HEK293 (cell line): ENCODE measurements around the gene MON2.

Experiments used
- CTCF ChIA-PET: fragments of 350-600 bp; formaldehyde crosslinking; extraction: SDS; loops from one replicate; lab custom pipeline; 2021; ENCODE audit warnings: antibody characterized with exemption; lab: Yijun Ruan, JAX
- POLR2A ChIA-PET: fragments of 300-600 bp; formaldehyde crosslinking; extraction: SDS; loops from one replicate; lab custom pipeline; 2020; ENCODE audit warnings: antibody characterized with exemption, inconsistent platforms; lab: Yijun Ruan, JAX
- H3K27ac ChIP-seq: fragments of 200-500 bp; sonication (Bioruptor generic); 2 replicates; pipeline ENCODE4 v1.5.1; 2014; ENCODE audit warnings: low read depth, low read length, control low read depth, inconsistent platforms; ENCODE audit errors: extremely low read depth
- H3K36me3 ChIP-seq, 2 experiments: fragments of 200-500 bp in 1 of 2; sonication (Bioruptor generic) in 1 of 2; 1 replicate in 1 of 2; 2 replicates in 1 of 2; pipeline ENCODE4 v1.5.1; 2014 to 2017; ENCODE audit warnings: inconsistent platforms in 2 of 2, low read length in 2 of 2; ENCODE audit not compliant: control insufficient read depth in 2 of 2, insufficient read depth in 1 of 2
- H3K4me1 ChIP-seq: fragments of 200-500 bp; sonication (Bioruptor generic); 2 replicates; pipeline ENCODE4 v1.5.1; 2014; ENCODE audit warnings: mild to moderate bottlenecking, low read length, inconsistent platforms; ENCODE audit not compliant: control insufficient read depth, insufficient read depth
- H3K4me3 ChIP-seq: 2 replicates; pipeline ENCODE4 v1.5.1; 2011; ENCODE audit warnings: low read depth, mild to moderate bottlenecking, control low read depth, low read length, moderate library complexity
- H3K9me3 ChIP-seq: fragments of 200-500 bp; sonication (Bioruptor generic); 2 replicates; pipeline ENCODE4 v1.5.1; 2014; ENCODE audit warnings: low read depth, low read length, inconsistent platforms; ENCODE audit not compliant: control insufficient read depth, insufficient read depth
- ELK4 ChIP-seq: IDR thresholded peaks from 2 replicates; pipeline ENCODE4 v1.6.1; 2011; ENCODE audit warnings: mild to moderate bottlenecking, low read depth, low read length, borderline replicate concordance
- ZBTB10 ChIP-seq: fragments of 450-650 bp; formaldehyde crosslinking; IDR thresholded peaks from 2 replicates; pipeline ENCODE4 v1.5.1; 2016; ENCODE audit warnings: missing biosample characterization, missing genetic modification characterization
- ZFHX2 ChIP-seq: fragments of 450-650 bp; formaldehyde crosslinking; conservative IDR thresholded peaks from 2 replicates; pipeline ENCODE4 v1.5.1; 2016; ENCODE audit warnings: missing biosample characterization, missing genetic modification characterization
- ZNF157 ChIP-seq: fragments of 450-650 bp; formaldehyde crosslinking; IDR thresholded peaks from 2 replicates; pipeline ENCODE4 v1.5.1; 2016; ENCODE audit warnings: missing biosample characterization, missing genetic modification characterization
- ZNF174 ChIP-seq: fragments of 450-650 bp; formaldehyde crosslinking; IDR thresholded peaks from 2 replicates; pipeline ENCODE4 v1.5.0; 2017; ENCODE audit warnings: missing biosample characterization, mild to moderate bottlenecking, missing genetic modification characterization
- ZNF175 ChIP-seq: fragments of 450-650 bp; formaldehyde crosslinking; IDR thresholded peaks from 2 replicates; pipeline ENCODE4 v1.5.1; 2016; ENCODE audit warnings: missing biosample characterization, missing genetic modification characterization
- ZNF311 ChIP-seq: fragments of 450-650 bp; formaldehyde crosslinking; IDR thresholded peaks from 2 replicates; pipeline ENCODE4 v1.5.1; 2017; ENCODE audit warnings: missing biosample characterization, missing genetic modification characterization, borderline replicate concordance
- ZNF423 ChIP-seq: fragments of 450-650 bp; formaldehyde crosslinking; IDR thresholded peaks from 2 replicates; pipeline ENCODE4 v1.5.1; 2016; ENCODE audit warnings: missing biosample characterization, missing genetic modification characterization
- ZNF433 ChIP-seq: fragments of 450-650 bp; formaldehyde crosslinking; IDR thresholded peaks from 2 replicates; pipeline ENCODE4 v1.5.1; 2016; ENCODE audit warnings: missing biosample characterization, missing genetic modification characterization, low read depth
- ZNF48 ChIP-seq: fragments of 450-650 bp; formaldehyde crosslinking; IDR thresholded peaks from 2 replicates; pipeline ENCODE4 v1.5.1; 2016; ENCODE audit warnings: missing biosample characterization, missing genetic modification characterization
- ZNF521 ChIP-seq: fragments of 450-650 bp; formaldehyde crosslinking; IDR thresholded peaks from 2 replicates; pipeline ENCODE4 v1.5.1; 2017; ENCODE audit warnings: missing biosample characterization, mild to moderate bottlenecking, missing genetic modification characterization
- ZNF548 ChIP-seq: fragments of 450-650 bp; formaldehyde crosslinking; IDR thresholded peaks from 2 replicates; pipeline ENCODE4 v1.5.1; 2016; ENCODE audit warnings: missing biosample characterization, missing genetic modification characterization
- ZNF560 ChIP-seq: fragments of 450-650 bp; formaldehyde crosslinking; IDR thresholded peaks from 2 replicates; pipeline ENCODE4 v1.5.1; 2017; ENCODE audit warnings: missing biosample characterization, missing genetic modification characterization, borderline replicate concordance
- ZNF585B ChIP-seq: fragments of 450-650 bp; formaldehyde crosslinking; IDR thresholded peaks from 2 replicates; pipeline ENCODE4 v1.5.1; 2016; ENCODE audit warnings: missing biosample characterization, missing genetic modification characterization
- ZNF624 ChIP-seq: fragments of 450-650 bp; formaldehyde crosslinking; IDR thresholded peaks from 2 replicates; pipeline ENCODE4 v1.5.1; 2017; ENCODE audit warnings: missing biosample characterization, missing genetic modification characterization
- ZNF626 ChIP-seq: fragments of 450-650 bp; sonication (Bioruptor Pico); formaldehyde crosslinking; IDR thresholded peaks from 2 replicates; pipeline ENCODE4 v1.5.1; 2018; ENCODE audit warnings: missing biosample characterization, missing genetic modification characterization, inconsistent platforms
- ZNF747 ChIP-seq: fragments of 450-650 bp; formaldehyde crosslinking; IDR thresholded peaks from 2 replicates; pipeline ENCODE4 v1.5.1; 2016; ENCODE audit warnings: missing biosample characterization, missing genetic modification characterization
- TF ChIP-seq, protein P1 (sequence below): fragments of 450-650 bp; formaldehyde crosslinking; IDR thresholded peaks from 2 replicates; pipeline ENCODE4 v1.5.1; 2016; ENCODE audit warnings: missing biosample characterization, missing genetic modification characterization

Gene MON2

DNA sequence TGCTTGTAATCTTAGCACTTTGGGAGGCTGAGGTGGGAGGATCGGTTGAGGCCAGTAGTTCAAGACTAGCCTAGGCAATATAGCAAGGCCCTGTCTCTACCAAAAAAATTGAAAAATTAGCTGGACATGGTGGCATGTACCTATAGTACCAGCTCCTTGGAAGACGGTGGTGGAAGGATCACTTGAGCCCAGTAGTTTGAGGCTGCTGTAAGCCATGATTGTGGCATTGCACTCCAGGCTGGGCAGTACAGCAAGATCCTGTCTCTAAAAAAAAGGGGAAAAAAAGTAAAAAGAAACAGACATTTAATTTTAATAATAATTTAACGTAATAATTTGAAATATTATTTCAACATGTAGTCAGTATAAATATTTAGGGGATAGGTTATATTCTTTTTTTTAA, 16.1 kb downstream of the MON2 start (continued):
- TF ChIP-seq, protein P1, sequence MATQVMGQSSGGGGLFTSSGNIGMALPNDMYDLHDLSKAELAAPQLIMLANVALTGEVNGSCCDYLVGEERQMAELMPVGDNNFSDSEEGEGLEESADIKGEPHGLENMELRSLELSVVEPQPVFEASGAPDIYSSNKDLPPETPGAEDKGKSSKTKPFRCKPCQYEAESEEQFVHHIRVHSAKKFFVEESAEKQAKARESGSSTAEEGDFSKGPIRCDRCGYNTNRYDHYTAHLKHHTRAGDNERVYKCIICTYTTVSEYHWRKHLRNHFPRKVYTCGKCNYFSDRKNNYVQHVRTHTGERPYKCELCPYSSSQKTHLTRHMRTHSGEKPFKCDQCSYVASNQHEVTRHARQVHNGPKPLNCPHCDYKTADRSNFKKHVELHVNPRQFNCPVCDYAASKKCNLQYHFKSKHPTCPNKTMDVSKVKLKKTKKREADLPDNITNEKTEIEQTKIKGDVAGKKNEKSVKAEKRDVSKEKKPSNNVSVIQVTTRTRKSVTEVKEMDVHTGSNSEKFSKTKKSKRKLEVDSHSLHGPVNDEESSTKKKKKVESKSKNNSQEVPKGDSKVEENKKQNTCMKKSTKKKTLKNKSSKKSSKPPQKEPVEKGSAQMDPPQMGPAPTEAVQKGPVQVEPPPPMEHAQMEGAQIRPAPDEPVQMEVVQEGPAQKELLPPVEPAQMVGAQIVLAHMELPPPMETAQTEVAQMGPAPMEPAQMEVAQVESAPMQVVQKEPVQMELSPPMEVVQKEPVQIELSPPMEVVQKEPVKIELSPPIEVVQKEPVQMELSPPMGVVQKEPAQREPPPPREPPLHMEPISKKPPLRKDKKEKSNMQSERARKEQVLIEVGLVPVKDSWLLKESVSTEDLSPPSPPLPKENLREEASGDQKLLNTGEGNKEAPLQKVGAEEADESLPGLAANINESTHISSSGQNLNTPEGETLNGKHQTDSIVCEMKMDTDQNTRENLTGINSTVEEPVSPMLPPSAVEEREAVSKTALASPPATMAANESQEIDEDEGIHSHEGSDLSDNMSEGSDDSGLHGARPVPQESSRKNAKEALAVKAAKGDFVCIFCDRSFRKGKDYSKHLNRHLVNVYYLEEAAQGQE (tag by site-specific recombination): no peak
- TF ChIP-seq, all 188 proteins: peak for 1

DNA sequence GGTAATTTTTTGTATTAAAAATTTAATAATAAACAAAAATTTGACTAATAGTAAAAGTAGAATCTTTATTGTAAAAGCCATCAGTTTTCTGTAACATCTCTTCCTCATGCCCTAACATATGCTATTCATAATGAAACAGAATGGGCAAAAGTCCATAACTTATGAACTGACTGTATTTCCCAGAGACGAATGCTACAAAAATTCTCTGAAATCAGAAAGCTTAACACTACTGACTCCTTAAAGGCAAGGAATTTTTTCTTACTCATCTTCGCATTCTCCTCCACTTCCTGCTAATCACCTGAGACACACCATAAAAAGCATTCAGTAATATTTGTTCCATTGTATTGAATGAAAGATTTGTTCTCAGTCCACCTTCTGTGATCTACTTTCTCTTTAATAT, 17.6 kb downstream of the MON2 start:
- POLR2A ChIA-PET: no interaction called here
- no peak for TF ChIP-seq ZBTB10 (tag by site-specific recombination)
- TF ChIP-seq ZNF433 (tag by site-specific recombination): no peak
- no peak for TF ChIP-seq ZNF521 (tag by site-specific recombination)
- TF ChIP-seq ZNF311 (tag by site-specific recombination): no peak
- no peak for TF ChIP-seq ZNF585B (tag by site-specific recombination)
- TF ChIP-seq, all 188 proteins: peak for 0
- CTCF ChIA-PET: no interaction called here
- no peaks in the 10 kb centered on the region; a peak in 1 of 3 replicates for H3K36me3 ChIP-seq
- H3K4me3 ChIP-seq: no peak overlapping the region
- H3K9me3 ChIP-seq: no peaks in the 10 kb centered on the region
- peaks cover 2% of the 10 kb centered on the region; the same call in 1 of the 2 replicates for H3K4me1 ChIP-seq
- H3K27ac ChIP-seq: no peak overlapping the region

DNA sequence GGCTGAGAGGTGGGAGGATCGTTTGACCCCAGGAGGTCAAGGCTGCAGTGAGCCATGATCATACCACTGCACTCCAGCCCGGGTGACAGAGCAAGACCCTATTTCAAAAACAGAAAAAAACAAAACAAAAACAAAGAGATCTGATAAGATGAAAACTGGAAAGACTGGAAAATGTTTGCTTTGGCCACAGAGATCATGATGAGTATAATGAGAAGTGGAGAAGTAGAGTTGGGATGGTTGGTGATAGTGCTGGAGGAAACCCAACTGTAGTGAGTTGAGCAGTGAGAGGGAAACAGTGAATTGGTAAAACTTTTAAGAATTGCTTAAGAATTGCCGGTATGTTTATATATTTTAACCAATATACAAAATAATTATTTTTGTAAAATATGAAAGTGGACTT, 39.2 kb downstream of the MON2 start:
- peaks cover 9 to 38% of the 10 kb centered on the region in 2 experiments for H3K36me3 ChIP-seq
- H3K4me3 ChIP-seq: no peak overlapping the region
- ChIA-PET POLR2A (no interaction called here), CTCF (no interaction called here)
- H3K4me1 ChIP-seq: no peaks in the 10 kb centered on the region
- TF ChIP-seq ZNF624 (tag by site-specific recombination) (no peak), ZNF423 (no peak), ZFHX2 (no peak), ZNF626 (tag by site-specific recombination) (no peak), ZNF175 (no peak), ELK4 (no peak), ZNF48 (tag by site-specific recombination) (no peak), ZNF548 (tag by site-specific recombination) (no peak), ZNF560 (tag by site-specific recombination) (no peak), ZNF157 (no peak), ZNF174 (tag by site-specific recombination) (no peak), ZNF747 (no peak)
- no peak overlapping the region for H3K27ac ChIP-seq
- no peaks in the 10 kb centered on the region for H3K9me3 ChIP-seq
